DOHH2 (cell line): ENCODE results near the gene LGALS3BP.

ENCODE experiments used
- CTCF ChIP-seq: fragments of 200-600 bp; sonication (generic); IDR thresholded peaks from one replicate; pipeline ENCODE4 v1.5.1; 2014; ENCODE audit warnings: antibody characterized with exemption, mild to moderate bottlenecking, low read depth, low read length; ENCODE audit not compliant: poor library complexity, severe bottlenecking
- EZH2phosphoT487 ChIP-seq: fragments of 200-600 bp; sonication (generic); IDR thresholded peaks from 2 replicates; pipeline ENCODE4 v1.6.1; 2017; ENCODE audit warnings: borderline replicate concordance, mild to moderate bottlenecking, antibody characterized with exemption, low read length, moderate library complexity, mixed read lengths

GRCh38 chr17:78977997-78978973 is 1.4 kb downstream of the LGALS3BP start:
- TF ChIP-seq CTCF (no peak), EZH2phosphoT487 (no peak)
